Islet of Langerhans (tissue), 1 donor: ENCODE measurements around the gene PPFIA2.
"Not testable (repeated sequence)": the region's sequence is repeated elsewhere in the genome, so short reads cannot be mapped to it uniquely, and the experiment has no call there.

ENCODE experiments used
- FAIRE-seq: peaks from one replicate; lab custom pipeline; 2011; peaks lifted over from hg19 to GRCh38; lab: Jason Lieb, UNC

PPFIA2 gene

DNA sequence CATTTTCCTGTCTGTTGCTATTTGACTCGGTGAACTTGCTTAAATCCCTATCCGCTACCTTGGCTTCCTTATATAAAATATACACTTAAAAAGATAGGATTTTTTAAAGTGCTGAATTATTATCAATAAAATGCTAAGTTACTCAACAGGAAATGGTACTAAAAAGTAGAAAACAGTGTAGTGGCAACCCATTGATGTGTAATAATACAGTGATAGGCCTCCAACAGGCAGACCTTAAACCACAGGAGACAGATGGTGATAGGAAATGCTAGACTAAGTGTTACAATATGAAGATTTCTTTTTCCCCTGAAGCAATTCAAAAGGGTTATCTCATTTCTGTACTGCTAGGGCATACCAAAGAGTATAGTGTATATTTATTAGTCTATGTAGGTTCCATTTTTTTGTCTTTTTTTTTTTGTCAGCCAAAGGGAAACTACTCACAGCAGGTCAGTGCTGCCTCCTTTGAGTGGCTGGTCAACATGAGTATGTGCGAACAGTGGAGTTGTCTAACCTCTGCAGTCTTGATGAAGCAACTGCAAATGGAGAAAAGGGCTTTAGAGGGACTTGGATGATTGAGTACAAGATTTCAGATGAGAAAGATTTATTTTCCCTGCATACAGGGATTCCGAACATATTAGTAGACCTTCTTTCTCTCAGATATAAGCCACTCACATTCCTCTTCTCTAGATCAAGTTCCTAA, 497.5 kb downstream of the PPFIA2 start:
- no peak for FAIRE-seq

DNA sequence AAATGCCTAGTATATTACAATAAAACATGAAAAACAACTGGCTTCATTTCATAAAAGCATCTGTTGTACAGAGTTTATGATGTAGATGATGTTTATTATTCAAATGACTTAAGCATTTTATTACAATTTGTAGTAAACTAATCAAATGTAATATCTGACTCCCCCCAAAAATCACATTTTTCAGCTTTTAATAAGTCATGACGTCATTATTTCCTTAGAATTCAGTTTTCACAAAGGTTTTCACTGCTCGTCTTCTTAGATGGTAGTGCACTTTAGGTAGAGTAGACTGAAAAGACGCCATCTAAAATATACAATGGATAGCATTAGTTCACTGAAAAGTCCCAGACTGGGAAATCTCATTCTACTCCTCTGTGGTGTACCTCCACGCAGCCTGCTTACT, 499.8 kb downstream of the PPFIA2 start:
- no peak for FAIRE-seq

DNA sequence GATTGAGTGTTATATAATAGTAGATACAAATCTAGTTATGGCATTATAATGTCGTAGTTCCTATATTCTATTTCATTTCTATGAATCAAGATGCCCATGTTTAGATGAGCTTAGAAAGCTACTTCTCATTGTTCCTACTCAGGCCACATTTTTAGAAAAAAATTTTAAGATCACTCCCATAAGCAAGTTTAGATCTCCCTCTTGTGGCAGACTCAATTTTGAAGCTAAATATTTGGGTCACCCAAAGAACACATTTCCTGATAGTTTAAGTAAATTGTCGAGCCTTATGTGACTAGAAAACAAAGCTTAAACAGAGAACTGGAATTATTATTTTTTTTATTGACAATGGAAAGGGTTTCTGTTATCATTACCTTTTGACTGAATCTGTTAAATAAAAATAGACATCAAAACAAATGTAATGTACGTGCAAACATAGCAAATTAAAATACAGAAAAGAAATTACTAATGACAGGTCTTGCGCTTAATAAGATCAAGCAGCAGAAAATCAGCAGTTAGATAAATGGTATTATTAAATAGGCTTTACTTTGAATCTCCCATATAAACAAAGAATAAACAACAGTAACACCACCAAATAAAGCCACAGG, 501.1 kb downstream of the PPFIA2 start:
- peak; percentile 86 for FAIRE-seq

DNA sequence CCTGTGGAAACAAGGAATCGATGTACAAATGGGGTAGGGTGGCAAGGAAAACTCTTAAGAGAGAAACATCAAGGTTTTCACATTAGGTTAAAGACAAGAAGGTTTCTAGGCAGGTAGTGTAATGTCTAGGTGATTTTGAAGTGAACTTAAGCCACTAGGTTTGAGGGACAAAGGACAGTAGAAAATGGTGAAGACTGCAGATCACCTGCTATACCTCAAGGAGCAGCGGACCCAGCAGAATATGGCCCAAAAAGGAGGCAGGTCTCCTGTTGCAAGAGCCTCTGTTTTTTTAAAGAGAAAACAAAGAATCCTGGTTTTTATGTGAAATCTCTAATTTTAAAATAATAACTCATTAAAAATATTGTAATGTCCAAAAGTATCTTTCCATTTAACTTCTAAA, 503.2 kb downstream of the PPFIA2 start:
- no peak for FAIRE-seq

DNA sequence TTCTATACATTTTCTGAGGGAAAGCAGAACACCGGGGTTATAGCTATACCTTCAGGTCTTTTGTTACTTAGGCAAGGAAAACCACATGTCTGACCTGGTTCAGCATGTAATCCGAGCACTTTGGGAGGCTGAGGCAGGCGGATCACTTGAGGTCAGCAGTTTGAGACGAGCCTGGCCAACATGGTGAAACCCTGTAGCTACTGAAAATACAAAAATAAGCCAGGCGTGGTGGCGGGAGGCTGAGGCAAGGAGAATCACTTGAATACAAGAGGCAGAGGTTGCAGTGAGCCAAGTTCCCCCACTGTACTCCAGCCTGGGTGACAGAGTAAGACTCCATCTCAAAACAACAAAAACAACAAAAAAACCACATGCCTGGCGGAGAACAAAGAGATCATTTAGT, 503.7 kb downstream of the PPFIA2 start:
- FAIRE-seq = no peak

DNA sequence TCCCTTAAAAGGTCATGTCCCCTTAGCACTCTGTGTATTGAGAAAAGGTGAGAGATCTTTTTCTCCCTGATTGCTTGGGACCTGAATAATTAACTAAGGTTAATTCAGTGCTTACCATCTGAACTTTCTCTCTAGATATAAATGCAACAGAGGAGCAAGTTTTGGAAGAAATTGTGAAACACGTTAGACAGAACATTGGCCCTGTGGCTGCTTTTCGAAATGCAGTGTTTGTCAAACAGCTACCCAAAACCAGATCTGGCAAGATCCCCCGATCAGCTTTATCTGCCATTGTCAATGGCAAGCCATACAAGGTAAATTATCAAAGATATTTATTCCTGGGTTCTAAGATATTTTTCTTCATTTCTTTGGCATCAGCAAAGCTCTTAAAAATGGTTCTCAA, 505.8 kb downstream of the PPFIA2 start:
- no peak for FAIRE-seq

DNA sequence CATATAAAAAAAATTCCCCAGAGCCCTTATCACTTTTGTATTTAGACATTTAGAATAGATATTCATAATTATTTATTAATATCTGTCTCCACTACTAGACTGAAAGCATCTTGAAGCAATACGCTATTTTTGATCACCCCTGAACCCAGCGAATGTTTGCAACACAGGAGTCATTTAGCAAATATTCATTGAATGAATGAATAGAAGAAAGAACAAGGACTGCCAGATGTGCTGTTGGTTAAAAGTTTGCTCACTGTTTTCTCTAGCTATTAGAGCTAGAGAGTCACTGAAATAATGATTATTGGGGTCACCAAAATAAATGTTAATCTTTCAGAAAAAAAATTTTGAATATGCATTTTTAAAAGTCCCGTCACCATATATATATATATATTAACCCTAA, 506.9 kb downstream of the PPFIA2 start:
- FAIRE-seq = no peak

DNA sequence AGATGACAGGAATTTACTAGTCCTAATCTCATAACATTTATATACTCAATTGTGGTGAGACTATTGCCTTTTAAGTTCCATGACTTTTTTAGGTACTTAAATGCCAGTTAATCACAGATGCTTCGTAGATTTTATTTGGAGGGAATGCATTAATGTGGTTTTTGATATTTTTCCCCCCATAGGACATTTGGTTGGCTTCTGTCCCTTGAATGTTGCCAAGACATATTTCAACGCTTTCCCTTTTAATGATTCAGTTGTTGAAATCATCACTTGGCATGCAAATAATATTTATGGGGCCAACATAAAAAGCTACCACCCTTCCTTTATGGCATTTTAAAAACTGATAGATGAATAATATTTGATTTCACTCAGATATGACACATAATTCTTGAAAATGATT, 509.2 kb downstream of the PPFIA2 start:
- no peak for FAIRE-seq

DNA sequence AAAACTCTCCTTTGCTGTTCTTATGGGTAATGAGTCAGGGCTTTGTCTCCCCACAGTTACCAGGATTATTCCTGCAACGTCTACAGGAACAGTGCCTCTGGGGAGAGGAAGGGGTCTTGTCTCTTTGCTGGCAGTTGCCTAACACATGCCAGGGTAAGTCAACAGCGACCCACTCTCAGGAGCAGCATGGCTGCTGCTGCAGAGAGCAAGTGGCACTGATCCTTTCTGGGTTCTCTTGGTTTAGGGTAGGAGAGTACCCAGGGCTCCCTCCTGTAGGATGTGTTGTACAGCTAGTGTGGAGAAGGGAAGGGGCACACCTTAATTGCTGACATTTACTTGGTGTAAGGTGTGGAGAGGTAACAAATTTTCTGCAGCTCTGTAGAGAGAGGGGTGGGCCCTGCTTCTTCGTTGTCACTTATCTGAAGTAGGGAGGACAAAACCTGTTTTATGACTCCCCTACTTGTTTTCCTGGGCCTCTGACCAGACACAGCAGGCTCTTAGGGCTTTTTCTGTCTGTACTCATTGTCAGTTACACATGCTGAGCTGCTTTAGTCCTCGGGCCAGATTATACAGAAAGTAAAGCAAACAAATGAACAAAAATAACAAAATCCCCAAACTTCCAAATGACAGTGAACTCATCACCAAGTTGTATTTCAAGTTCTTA, 513.1 kb downstream of the PPFIA2 start:
- no peak for FAIRE-seq

DNA sequence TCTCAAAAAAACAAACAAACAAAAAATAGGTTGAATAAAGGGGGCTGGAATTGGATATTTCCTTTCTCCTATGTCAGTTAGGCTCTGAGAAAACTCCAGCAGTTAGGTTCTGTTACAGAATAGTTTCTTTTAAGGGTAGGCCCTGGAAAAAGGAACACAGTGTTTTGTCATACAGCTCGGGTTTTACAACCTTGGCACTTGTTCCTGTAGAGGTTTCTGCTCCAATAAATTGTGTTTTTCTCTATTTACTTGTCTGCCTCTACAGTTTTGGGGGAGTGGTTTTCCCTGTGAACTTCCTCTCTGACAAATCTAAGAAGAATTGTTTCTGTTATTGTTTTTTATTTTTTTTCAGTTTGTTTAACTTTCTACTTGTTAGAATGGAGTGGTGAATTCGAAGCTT, 513.7 kb downstream of the PPFIA2 start:
- no peak for FAIRE-seq

DNA sequence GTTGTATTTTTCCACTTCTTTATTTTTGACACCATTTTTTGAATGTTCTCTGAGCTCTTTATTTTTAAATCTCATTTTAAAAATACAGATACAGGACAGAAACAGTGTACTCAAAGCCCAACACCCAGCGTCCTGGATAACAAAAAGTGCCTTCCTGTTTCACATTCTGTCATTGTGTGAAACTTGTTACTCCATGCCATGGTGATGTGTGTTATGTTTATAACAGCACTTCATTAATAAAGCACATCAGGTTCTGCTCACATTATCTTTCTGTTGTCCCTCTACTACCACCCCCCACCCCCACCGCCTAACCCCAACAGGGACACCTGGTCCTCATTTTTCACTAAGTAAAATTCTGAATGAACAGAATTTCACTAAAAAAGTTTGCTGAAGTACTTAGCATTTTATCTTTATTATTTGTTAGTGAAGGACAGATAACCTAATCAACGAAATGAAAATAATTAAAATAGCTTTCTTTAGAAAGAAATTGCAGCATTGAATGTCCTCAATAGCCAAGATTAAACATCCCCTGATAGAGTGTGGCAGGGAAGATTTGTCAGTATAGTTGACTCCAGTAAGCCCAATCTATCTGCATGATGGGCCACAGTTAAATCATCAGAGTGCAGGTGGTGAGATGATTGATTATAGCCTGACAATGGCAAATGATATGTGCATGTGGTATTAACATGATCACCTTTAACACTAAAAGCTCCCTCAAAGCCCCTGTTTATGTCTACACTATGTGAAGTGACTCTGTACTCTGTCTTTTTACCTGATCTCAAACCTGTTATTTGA, 527.4 kb downstream of the PPFIA2 start:
- no peak for FAIRE-seq

DNA sequence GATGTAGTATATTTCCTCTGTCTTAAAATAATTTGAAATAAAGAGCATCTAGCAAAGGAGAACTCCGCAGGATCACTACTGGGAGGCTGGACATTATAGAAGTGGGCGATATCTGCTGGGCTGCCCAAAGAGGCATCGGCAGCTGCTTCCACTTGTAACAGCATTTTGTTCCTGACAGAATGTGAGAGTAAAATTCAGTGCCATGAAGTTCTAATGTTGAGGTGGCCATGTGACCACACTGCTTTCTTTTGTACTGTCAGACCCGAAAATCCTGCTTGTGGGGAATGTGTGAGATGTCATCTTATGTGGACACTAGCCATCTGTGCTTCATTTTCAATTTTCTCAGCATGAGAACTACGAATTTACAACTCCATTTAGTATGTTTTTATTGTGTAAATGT, 529.4 kb downstream of the PPFIA2 start:
- no peak for FAIRE-seq

DNA sequence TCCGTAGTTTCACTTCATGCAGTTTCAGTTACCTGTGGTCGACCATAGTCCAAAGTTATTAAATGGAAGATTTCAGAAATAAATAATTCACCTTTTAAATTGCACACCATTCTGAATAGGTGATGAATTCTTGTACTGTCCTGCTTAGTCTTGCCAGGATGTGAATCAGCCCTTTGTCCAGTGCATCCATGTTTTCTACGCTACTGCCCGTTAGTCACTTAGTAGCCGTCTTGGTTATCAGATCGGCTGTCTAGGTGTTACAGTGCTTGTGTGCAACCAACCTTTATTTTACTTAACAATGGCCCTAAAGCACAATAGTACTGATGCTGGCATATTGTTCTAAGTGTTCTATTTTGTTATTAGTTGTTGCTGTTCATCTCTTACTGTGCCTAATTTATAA, 534.5 kb downstream of the PPFIA2 start:
- FAIRE-seq = no peak

DNA sequence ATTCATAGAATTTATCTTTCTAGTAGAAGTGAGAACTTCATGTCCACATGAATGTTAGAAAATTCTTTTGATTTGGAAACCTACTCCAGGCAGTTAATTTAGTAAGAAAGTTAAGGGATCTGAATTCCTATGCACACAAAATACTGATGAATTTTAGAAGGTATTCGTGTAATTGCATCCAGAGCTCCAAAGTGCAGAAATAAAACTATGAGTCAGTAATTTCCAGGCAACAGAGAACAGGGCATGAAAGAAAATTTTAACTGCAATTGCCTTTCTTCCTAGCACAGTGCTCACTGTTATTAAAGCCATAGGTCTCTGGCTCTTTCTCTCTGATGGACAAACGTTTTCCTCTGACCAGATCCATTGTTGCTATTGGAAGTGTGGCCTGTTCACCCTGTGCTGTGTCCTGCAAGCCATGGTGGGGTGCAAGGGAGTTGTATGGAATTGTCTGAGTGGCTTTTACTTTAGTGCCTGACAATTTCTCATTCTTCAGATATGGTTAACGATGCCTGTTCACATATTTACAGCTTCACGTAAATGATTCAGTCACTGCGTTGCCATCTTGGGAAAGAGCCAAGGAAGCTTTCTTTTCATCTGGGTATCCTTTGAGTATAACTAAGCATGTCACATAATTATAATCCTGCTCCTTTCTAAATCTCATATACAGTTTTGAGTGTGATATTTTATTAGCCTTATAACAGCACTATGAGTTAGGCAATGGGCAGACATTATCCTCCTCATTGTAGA, 536.1 kb downstream of the PPFIA2 start:
- no peak for FAIRE-seq

DNA sequence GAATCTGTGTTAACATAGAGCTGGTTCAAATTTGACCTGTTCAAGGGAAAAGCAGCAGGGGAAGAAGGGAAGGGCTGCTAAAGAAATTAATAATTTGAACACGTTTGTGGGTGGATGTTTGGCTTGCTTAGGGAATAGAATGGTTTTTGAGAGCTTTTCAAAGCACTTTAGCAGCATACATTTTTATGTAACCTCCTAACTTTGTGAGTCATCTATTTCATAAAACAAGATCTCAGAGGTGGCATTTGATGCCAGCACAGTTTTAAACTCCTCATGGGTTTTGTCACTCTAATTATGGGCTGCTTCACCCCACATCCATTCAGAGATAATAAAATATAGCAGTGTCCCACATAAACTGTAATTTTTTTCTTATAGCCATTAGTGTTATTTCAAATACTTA, 537.5 kb downstream of the PPFIA2 start:
- FAIRE-seq = no peak

DNA sequence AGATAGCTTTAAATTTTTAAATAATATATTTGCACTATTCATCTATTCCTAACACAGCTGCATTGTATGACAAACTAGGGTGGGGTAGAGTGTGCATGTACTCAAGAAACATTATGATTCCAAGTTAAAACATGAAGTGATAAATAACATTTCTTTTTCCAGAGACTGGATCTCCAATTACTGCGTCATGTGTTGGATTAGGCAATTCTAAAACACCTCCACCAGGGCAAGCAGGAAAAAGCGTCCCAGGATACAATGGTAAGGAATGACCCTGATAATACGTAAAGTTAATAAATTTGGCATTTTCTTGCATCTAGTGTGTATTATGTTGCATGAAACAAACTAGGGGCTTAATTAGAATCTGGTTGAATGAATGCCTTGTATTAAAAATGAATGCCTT, 542.4 kb downstream of the PPFIA2 start:
- no peak for FAIRE-seq

DNA sequence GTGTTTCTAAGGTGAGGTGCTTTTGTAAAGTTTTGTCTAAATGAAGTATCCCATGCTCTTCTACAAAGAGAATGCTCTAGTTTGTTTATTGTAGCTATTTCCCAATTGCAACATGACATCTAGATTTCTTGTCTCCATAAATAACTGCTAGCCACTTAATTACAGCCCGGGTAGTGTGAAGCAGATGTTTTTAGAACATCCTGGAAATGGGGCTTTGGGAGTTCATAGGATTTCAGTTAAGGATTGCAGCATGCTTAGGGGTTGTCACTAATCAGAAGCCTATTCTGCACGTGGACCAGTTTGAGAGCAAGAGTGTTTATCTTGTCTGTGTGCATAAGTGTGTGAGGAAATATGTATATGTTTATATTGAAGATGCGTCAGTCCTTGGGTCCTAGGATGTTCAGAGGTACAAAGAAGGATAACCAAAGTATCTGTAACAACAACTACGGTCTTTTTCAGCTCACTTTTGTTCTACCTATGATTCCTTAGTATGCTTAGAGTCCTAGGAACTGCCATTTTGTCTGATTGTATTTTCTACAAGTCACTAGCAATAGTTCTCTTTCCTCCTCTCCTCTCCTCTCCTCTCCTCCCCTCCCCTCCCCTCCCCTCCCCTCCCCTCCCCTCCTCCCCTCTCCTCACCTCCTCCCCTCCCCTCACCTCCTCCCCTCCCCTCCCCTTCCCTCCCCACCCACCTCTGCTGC, 546.0 kb downstream of the PPFIA2 start:
- no peak for FAIRE-seq

DNA sequence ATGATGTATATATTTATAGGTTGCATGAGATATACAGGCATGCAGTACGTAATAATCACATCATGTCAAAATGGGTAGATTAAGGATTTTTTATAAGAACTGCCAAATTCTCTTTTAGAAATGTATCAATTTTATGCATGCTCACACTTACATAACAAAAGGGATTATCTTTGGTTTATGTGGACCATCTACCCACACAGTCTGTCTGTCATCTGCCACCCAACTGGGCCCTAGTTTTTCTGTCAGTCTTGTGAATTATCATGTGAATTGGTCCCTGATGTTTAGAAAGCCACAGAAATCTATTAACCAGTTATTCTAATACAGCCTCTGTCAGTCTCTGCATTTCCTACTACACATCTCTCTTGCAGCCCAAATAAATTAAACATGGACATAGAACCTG, 547.8 kb downstream of the PPFIA2 start:
- no peak for FAIRE-seq

DNA sequence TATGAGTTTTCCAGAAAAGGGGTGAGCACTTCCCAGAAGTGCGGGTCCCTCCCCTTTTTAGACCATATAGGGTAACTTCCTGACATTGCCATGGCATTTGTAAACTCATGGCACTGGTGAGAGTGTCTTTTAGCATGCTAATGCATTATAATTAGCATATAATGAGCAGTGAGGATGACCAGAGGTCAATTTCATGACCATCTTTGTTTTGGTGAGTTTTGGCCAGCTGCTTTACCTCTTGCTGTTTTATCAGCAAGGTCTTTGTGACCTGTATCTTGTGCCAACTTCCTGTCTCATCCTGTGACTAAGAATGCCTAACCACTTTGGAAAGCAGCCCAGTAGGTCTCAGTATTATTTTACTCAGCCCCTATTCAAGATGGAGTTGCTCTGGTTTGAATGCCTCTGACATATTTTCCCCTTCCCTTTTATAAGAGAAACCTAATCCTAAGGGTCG, 549.4 kb downstream of the PPFIA2 start:
- not testable (repeated sequence) for FAIRE-seq

DNA sequence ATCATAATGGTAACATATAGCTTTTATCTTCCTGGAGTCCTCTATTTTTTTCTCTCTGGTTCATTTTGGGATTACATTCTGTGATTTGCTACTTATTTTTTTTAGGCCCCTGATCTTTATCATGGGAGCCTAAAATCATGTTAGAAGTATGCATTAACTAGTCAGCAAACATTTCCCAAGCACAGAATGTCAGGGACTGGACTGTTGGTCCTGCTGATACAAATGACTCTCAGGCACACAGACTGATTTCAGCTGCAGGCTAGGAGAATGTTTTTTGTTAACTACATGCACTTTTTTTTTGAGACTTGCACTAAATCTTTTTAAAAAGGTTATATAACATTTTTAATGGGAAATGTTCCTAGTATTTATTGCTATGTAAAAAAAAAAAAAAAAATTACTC, 550.1 kb downstream of the PPFIA2 start:
- no peak for FAIRE-seq

DNA sequence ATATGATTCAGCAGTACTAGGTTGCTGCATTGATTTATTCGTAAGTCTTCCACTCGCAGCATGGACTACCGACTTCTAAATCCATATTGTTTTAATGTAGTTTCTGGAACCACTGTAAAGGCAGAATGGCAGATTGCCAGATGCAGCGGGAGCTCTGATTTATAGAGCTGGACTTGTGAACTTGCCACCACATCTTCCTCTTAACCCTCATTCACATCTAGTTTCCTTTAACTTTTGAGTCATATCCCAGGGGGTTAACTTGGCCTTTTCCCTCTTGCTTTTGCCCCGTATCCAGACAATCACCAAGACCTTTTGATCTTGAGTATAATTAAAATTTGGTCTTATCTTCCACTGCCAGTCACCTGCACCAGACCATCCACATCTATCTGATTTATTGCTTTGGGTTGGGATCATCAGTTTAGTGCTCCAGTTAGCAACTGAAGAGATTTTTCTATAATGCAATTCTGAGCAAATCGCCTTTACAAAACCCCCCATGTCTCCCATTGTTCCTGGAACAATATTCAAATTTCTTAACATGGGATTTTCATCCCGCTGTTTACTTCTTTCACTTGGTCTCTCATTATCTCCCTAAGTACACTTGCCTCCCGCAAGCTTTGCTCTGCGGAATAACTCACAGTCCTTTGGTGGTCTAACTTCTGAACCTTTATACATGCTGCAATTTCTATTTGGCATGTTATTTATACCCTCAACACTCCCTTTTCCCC, 550.8 kb downstream of the PPFIA2 start:
- FAIRE-seq = no peak
